ENCODE measurements around the gene POLRMT. TPM values are rescaled to one million over a fixed set of nuclear protein-coding genes. Genes with fewer than 3 reads are reported as not detected.
"Not testable (repeated sequence)": the region's sequence is repeated elsewhere in the genome, so short reads cannot be mapped to it uniquely, and the experiment has no call there.

POLRMT gene
- total RNA-seq, 1 experiment from 2014 or later, result 104 TPM

GRCh38 chr19:605061-605971 lies 28.0 kb downstream of the POLRMT start:
- not testable (repeated sequence) for DNase-seq; H3K4ac ChIP-seq (ENCODE audit: low read depth, low read length); H4K91ac ChIP-seq (ENCODE audit: insufficient read length, low read depth, low read length); H3K27me3 ChIP-seq (ENCODE audit: insufficient read depth, low read length); H3K14ac ChIP-seq (ENCODE audit: insufficient read depth, low read length); H3K4me1 Mint-ChIP-seq; H3T11ph ChIP-seq (ENCODE audit: low read length); H3K9me3 ChIP-seq (ENCODE audit: control insufficient read depth, low read depth, low read length); H4K5ac ChIP-seq (ENCODE audit: insufficient read length, low read depth, low read length); H3K79me2 ChIP-seq (ENCODE audit: insufficient read depth, low read length); H2BK12ac ChIP-seq (ENCODE audit: insufficient read length, low read depth, low read length); H2BK15ac ChIP-seq (ENCODE audit: low read depth, low read length); H3K18ac ChIP-seq (ENCODE audit: insufficient read length, low read depth, low read length); H3K27ac Mint-ChIP-seq; H3K23me2 ChIP-seq (ENCODE audit: insufficient read length, low read depth, low read length, poor library complexity, severe bottlenecking); H2AK5ac ChIP-seq (ENCODE audit: insufficient read length, low read length); H2BK5ac ChIP-seq (ENCODE audit: insufficient read length, low read length); H4K20me1 ChIP-seq (ENCODE audit: control insufficient read depth, insufficient read depth, insufficient read length); H3K27ac ChIP-seq (ENCODE audit: insufficient read length, low read depth, low read length); H2BK120ac ChIP-seq (ENCODE audit: low read depth, low read length, poor library complexity, severe bottlenecking); H3K56ac ChIP-seq (ENCODE audit: insufficient read length, low read depth, low read length); H2BK20ac ChIP-seq (ENCODE audit: low read depth, low read length, poor library complexity, severe bottlenecking); H4K8ac ChIP-seq (replicated peaks; ENCODE audit: insufficient read length, low read depth, low read length); H3K36me3 Mint-ChIP-seq (ENCODE audit: insufficient read depth in 1 of 3, low read depth in 3 of 3); H3K79me1 ChIP-seq (ENCODE audit: insufficient read depth, low read depth, low read length, poor library complexity, severe bottlenecking); H3K4me2 ChIP-seq (ENCODE audit: insufficient read depth, insufficient read length, low read length); H3K4me1 ChIP-seq (ENCODE audit: insufficient read depth, low read length); H2AFZ ChIP-seq (ENCODE audit: low read length); H3K4me3 Mint-ChIP-seq; H3K9ac ChIP-seq (ENCODE audit: extremely low read depth, insufficient read length, low read length); H3K23ac ChIP-seq (ENCODE audit: insufficient read length, low read depth, low read length)
- peaks cover 26 to 31% of the 10 kb centered on the region in 2 experiments for H3K9me3 Mint-ChIP-seq
- H3K27me3 Mint-ChIP-seq (ENCODE audit: low read depth), result peaks cover 12% of the 10 kb centered on the region
- peak; percentile 51 for TF ChIP-seq CTCF (conservative IDR thresholded peaks at IDR 0.05)
- no CpG with 5 or more reads among the region's 34 CpGs for WGBS (ENCODE audit: extremely low coverage, insufficient read length, low lambda C conversion rate)
